Measurements from ENCODE around the gene HHAT. TPM values are rescaled to one million over a fixed set of nuclear protein-coding genes. Genes with fewer than 3 reads are reported as not detected.

The HHAT gene
- total RNA-seq, 1 donor from 2014 or later = 11.4 TPM

- Histone ChIP-seq H3K36me3 (ENCODE audit: insufficient read depth, low read length) (no peaks in the 10 kb centered on the region), H3K9me3 (ENCODE audit: insufficient read depth, low read depth, low read length) (no peaks in the 10 kb centered on the region), H3K27me3 (ENCODE audit: insufficient read depth, low read length) (no peaks in the 10 kb centered on the region), H2AFZ (ENCODE audit: low read depth, low read length) (no peak overlapping the region), H3K9ac (ENCODE audit: low read length) (no peak overlapping the region), H3K4me1 (ENCODE audit: insufficient read depth, low read length) (no peaks in the 10 kb centered on the region), H3K4me3 (ENCODE audit: insufficient read depth, low read depth, low read length) (no peak overlapping the region), H3K79me2 (ENCODE audit: insufficient read depth, low read length) (no peaks in the 10 kb centered on the region), H3K4me2 (ENCODE audit: low read length) (no peak overlapping the region), H4K20me1 (ENCODE audit: insufficient read depth, low read length) (no peaks in the 10 kb centered on the region), H3K27ac (ENCODE audit: low read depth, low read length) (no peak overlapping the region)
- TF ChIP-seq CTCF (IDR thresholded peaks at IDR 0.05; ENCODE audit: insufficient read depth, low read depth, low read length) = no peak
- no peak for TF ChIP-seq EZH2 (IDR thresholded peaks at IDR 0.05; ENCODE audit: insufficient read depth, low read length)
- Mint-ChIP-seq H3K9me3 (ENCODE audit: unreplicated experiment) (peaks cover 5% of the 10 kb centered on the region), H3K4me1 (ENCODE audit: low read depth, unreplicated experiment) (peaks cover 4% of the 10 kb centered on the region), H3K27me3 (ENCODE audit: low read depth, unreplicated experiment) (peaks cover 3% of the 10 kb centered on the region), H3K36me3 (ENCODE audit: low read depth, unreplicated experiment) (peaks cover 5% of the 10 kb centered on the region), H3K4me3 (ENCODE audit: unreplicated experiment) (no peak overlapping the region), H3K27ac (ENCODE audit: unreplicated experiment) (no peak overlapping the region)
- DNase-seq (ENCODE audit: low read depth) (no peak), FAIRE-seq (no peak)
These were observed 288.6 kb downstream of the HHAT start for GRCh38 chr1:210617293-210617692.

GRCh38 chr1:210618369-210618768 is 289.7 kb downstream of the HHAT start:
- Histone ChIP-seq H3K4me3 (ENCODE audit: insufficient read depth, low read depth, low read length) (no peak overlapping the region), H3K4me2 (ENCODE audit: low read length) (no peak overlapping the region), H3K27ac (ENCODE audit: low read depth, low read length) (no peak overlapping the region), H3K79me2 (ENCODE audit: insufficient read depth, low read length) (no peaks in the 10 kb centered on the region), H3K4me1 (ENCODE audit: insufficient read depth, low read length) (no peaks in the 10 kb centered on the region), H3K27me3 (ENCODE audit: insufficient read depth, low read length) (no peaks in the 10 kb centered on the region), H2AFZ (ENCODE audit: low read depth, low read length) (no peak overlapping the region), H4K20me1 (ENCODE audit: insufficient read depth, low read length) (no peaks in the 10 kb centered on the region), H3K36me3 (ENCODE audit: insufficient read depth, low read length) (no peaks in the 10 kb centered on the region), H3K9me3 (ENCODE audit: insufficient read depth, low read depth, low read length) (no peaks in the 10 kb centered on the region), H3K9ac (ENCODE audit: low read length) (no peak overlapping the region)
- FAIRE-seq (no peak), DNase-seq (ENCODE audit: low read depth) (no peak)
- peaks cover 6% of the 10 kb centered on the region for H3K9me3 Mint-ChIP-seq (ENCODE audit: unreplicated experiment)
- H3K4me1 Mint-ChIP-seq (ENCODE audit: low read depth, unreplicated experiment) = peaks cover 4% of the 10 kb centered on the region
- no peak for TF ChIP-seq CTCF (IDR thresholded peaks at IDR 0.05; ENCODE audit: insufficient read depth, low read depth, low read length)
- TF ChIP-seq EZH2 (IDR thresholded peaks at IDR 0.05; ENCODE audit: insufficient read depth, low read length) = no peak
- H3K36me3 Mint-ChIP-seq (ENCODE audit: low read depth, unreplicated experiment) = peaks cover 6% of the 10 kb centered on the region
- H3K4me3 Mint-ChIP-seq (ENCODE audit: unreplicated experiment) = no peak overlapping the region
- H3K27ac Mint-ChIP-seq (ENCODE audit: unreplicated experiment) = no peak overlapping the region
- peaks cover 3% of the 10 kb centered on the region for H3K27me3 Mint-ChIP-seq (ENCODE audit: low read depth, unreplicated experiment)

- H3K27ac ChIP-seq (ENCODE audit: low read depth, low read length) = no peak overlapping the region
- H4K20me1 ChIP-seq (ENCODE audit: insufficient read depth, low read length) = no peaks in the 10 kb centered on the region
- Mint-ChIP-seq H3K4me3 (ENCODE audit: unreplicated experiment) (no peak overlapping the region), H3K27ac (ENCODE audit: unreplicated experiment) (no peak overlapping the region), H3K36me3 (ENCODE audit: low read depth, unreplicated experiment) (peaks cover 7% of the 10 kb centered on the region), H3K4me1 (ENCODE audit: low read depth, unreplicated experiment) (peaks cover 4% of the 10 kb centered on the region), H3K9me3 (ENCODE audit: unreplicated experiment) (peaks cover 5% of the 10 kb centered on the region), H3K27me3 (ENCODE audit: low read depth, unreplicated experiment) (peaks cover 3% of the 10 kb centered on the region)
- FAIRE-seq (no peak), DNase-seq (ENCODE audit: low read depth) (no peak)
- no peak for TF ChIP-seq CTCF (IDR thresholded peaks at IDR 0.05; ENCODE audit: insufficient read depth, low read depth, low read length)
- H3K4me1 ChIP-seq (ENCODE audit: insufficient read depth, low read length) = no peaks in the 10 kb centered on the region
- H3K27me3 ChIP-seq (ENCODE audit: insufficient read depth, low read length) = no peaks in the 10 kb centered on the region
- no peaks in the 10 kb centered on the region for H3K9me3 ChIP-seq (ENCODE audit: insufficient read depth, low read depth, low read length)
- H2AFZ ChIP-seq (ENCODE audit: low read depth, low read length) = no peak overlapping the region
- no peaks in the 10 kb centered on the region for H3K79me2 ChIP-seq (ENCODE audit: insufficient read depth, low read length)
- no peak overlapping the region for H3K9ac ChIP-seq (ENCODE audit: low read length)
- no peak overlapping the region for H3K4me2 ChIP-seq (ENCODE audit: low read length)
- H3K4me3 ChIP-seq (ENCODE audit: insufficient read depth, low read depth, low read length) = no peak overlapping the region
- no peaks in the 10 kb centered on the region for H3K36me3 ChIP-seq (ENCODE audit: insufficient read depth, low read length)
These were observed 292.3 kb downstream of the HHAT start for GRCh38 chr1:210620867-210621488.
